ENCODE data around the gene AGO3. TPM values are rescaled to one million over a fixed set of nuclear protein-coding genes. Genes with fewer than 3 reads are reported as not detected.

AGO3 gene
- total and polyA plus RNA-seq, 4 experiments from 2014 or later, result 11.2 to 47.3 (median 29.5) TPM

DNA sequence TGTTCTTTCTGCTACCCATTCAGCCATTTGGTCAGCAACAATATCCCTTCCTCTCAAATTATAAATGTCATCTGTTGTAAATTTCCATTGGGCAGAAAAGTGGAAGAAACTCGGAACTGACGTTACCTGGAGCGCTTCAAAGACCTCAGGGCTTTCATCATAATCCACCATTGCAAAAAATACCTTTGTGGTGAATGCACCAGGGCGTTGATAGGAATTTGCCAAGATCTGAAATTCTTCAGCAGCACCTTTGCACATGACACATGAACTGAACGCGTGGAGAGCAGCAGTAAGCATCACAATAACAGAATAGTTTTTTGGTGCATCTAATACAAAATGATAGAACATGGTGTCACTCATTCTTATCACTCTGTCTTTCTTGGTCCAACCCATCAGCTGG is 149.9 kb downstream of the AGO3 start:
- Mint-ChIP-seq H3K36me3 (no peaks in the 10 kb centered on the region), H3K27me3 (peaks cover 14 to 21% of the 10 kb centered on the region in 2 donors), H3K9me3 (no peaks in the 10 kb centered on the region), H3K4me3 (no peak overlapping the region), H3K4me1 (no peaks in the 10 kb centered on the region), H3K27ac (no peak overlapping the region)
- H3K4me3 ChIP-seq (ENCODE audit: low read length in 2 of 2), result no peak overlapping the region
- no peak overlapping the region for H3K27ac ChIP-seq (ENCODE audit: low read depth, low read length)
- no peak for DNase-seq
- ChIA-PET POLR2A (ENCODE audit: partially characterized antibody) (no interaction called here), CTCF (ENCODE audit: partially characterized antibody) (no interaction called here)
- H3K27me3 ChIP-seq (ENCODE audit: insufficient read depth, low read length), result no peaks in the 10 kb centered on the region
- intact Hi-C loops (cut with micrococcal nuclease), result no loop called here
- H3K36me3 ChIP-seq (ENCODE audit: insufficient read depth, low read length), result no peaks in the 10 kb centered on the region
- H3K9me3 ChIP-seq (ENCODE audit: control insufficient read depth in 1 of 2, low read length in 2 of 2), result no peaks in the 10 kb centered on the region
- H3K4me1 ChIP-seq (ENCODE audit: insufficient read depth, low read length), result no peaks in the 10 kb centered on the region

DNA sequence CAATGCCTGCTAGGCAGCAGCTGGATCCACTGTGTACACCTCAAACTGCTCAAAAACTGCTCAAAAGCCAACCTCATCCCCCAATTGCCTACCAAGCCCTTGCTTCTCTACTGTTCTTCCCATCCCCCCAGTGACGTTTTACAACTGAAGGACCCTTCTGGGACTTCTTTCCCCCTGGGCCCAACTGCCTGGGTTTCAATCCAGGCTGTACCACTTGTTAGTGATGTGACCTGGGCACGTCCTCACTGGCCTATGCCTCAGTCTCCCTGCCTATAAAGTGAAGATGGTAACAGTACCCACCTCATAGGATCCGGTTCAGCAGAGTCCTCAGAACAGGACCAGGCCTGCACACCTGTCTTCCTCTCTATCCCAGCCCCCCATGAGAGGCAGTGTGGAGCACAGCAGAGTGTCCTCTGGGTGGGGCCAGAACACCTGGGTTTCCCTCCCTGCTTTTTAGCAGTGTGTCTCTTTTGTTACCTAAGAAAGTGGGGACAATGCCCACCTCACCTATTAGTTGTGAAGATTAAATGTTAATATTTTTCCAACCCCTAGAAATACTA is 151.1 kb downstream of the AGO3 start:
- peaks cover 14 to 27% of the 10 kb centered on the region in 2 donors for H3K27me3 Mint-ChIP-seq
- H3K4me1 Mint-ChIP-seq, result peaks cover 0 to 2% (median 0%) of the 10 kb centered on the region in 4 donors
- no peaks in the 10 kb centered on the region for H3K9me3 ChIP-seq (ENCODE audit: control insufficient read depth in 1 of 2, low read length in 2 of 2)
- CTCF ChIA-PET (ENCODE audit: partially characterized antibody), result no interaction called here
- no peak overlapping the region for H3K4me3 Mint-ChIP-seq
- H3K27ac ChIP-seq (ENCODE audit: low read depth, low read length), result no peak overlapping the region
- POLR2A ChIA-PET (ENCODE audit: partially characterized antibody), result no interaction called here
- H3K9me3 Mint-ChIP-seq, result no peaks in the 10 kb centered on the region
- no peak overlapping the region for H3K27ac Mint-ChIP-seq
- no peaks in the 10 kb centered on the region for H3K4me1 ChIP-seq (ENCODE audit: insufficient read depth, low read length)
- H3K27me3 ChIP-seq (ENCODE audit: insufficient read depth, low read length), result no peaks in the 10 kb centered on the region
- intact Hi-C loops (cut with micrococcal nuclease), result no loop called here
- no peaks in the 10 kb centered on the region for H3K36me3 Mint-ChIP-seq
- no peak for DNase-seq
- H3K36me3 ChIP-seq (ENCODE audit: insufficient read depth, low read length), result no peaks in the 10 kb centered on the region
- H3K4me3 ChIP-seq (ENCODE audit: low read length in 2 of 2), result no peak overlapping the region

DNA sequence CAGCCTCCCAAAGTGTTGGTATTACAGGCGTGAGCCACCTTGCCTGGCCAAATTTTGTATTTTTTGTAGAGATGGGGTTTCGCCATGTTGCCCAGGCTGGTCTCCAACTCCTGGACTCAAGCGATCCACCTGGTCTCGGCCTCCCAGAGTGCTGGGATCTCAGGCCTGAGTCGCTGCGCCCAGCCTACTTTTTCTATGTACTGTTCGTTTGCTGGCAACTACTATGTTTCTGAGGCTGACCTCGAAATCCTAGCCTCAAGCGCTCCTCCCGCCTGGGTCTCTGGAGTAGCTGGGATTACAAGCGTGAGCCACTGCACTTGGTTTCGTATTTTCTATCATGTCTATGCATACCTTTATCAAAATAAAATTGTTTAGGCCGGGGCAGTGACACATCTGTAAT is 152.3 kb downstream of the AGO3 start:
- no peaks in the 10 kb centered on the region for H3K9me3 ChIP-seq (ENCODE audit: control insufficient read depth in 1 of 2, low read length in 2 of 2)
- POLR2A ChIA-PET (ENCODE audit: partially characterized antibody), result no interaction called here
- intact Hi-C loops (cut with micrococcal nuclease), result no loop called here
- no peaks in the 10 kb centered on the region for H3K36me3 Mint-ChIP-seq
- H3K4me1 ChIP-seq (ENCODE audit: insufficient read depth, low read length), result peaks cover 2% of the 10 kb centered on the region
- CTCF ChIA-PET (ENCODE audit: partially characterized antibody), result no interaction called here
- no peaks in the 10 kb centered on the region for H3K36me3 ChIP-seq (ENCODE audit: insufficient read depth, low read length)
- DNase-seq, result no peak
- no peaks in the 10 kb centered on the region for H3K27me3 ChIP-seq (ENCODE audit: insufficient read depth, low read length)
- no peak overlapping the region for H3K4me3 ChIP-seq (ENCODE audit: low read length in 2 of 2)
- H3K27ac Mint-ChIP-seq, result no peak overlapping the region
- H3K27ac ChIP-seq (ENCODE audit: low read depth, low read length), result no peak overlapping the region
- H3K4me3 Mint-ChIP-seq, result no peak overlapping the region
- no peaks in the 10 kb centered on the region for H3K9me3 Mint-ChIP-seq
- peaks cover 14 to 27% of the 10 kb centered on the region in 2 donors for H3K27me3 Mint-ChIP-seq
- peaks cover 0 to 4% (median under 1%) of the 10 kb centered on the region in 4 donors for H3K4me1 Mint-ChIP-seq

DNA sequence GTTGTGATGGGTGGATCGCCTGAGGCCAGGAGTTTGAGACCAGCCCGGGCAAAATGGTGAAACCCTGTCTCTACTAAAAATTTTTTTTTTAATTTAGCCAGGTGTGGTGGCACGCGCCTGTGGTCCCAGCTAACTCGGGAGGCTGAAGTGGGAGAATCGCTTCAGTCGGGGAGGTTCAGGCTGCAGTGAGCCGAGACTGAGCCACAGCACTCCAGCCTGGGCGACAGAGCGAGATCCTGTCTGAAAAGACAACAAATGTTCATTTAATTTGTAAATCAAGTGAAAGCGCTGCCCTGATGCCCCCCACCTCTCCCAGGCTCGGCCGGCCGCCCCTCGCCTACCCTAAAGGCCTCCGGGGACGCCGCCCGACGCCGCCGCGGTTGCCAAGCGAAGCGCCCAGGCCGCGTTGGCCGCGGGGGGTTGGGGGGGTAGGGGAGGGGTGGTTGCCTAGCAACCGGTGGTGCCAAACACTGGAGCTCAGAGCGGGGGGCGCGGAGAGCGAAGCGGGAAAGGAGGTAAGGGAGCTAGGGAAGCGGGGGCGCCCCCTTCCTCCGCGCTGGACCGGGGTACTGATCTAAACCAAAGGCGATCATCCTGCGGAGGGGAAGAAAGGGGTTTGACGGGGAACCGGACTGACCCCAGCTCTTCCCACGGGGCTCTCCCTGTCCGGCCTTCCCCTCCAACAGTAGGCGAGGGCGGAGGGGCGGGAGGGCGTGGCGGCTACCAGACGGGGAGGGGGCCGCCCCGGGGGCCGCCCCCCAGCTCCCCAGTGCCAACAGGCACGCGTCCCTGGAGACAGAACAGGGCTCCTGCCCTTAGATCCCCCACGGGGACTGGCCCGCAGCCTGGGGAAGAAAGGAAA is 153.0 kb downstream of the AGO3 start, which contains the start of gene TEKT2:
TSS of gene TEKT2 (plus strand) at position 460 of the 862 bp plus-strand sequence. CDS start 828 bp downstream, outside the sequence.
- H3K4me1 Mint-ChIP-seq, result peaks cover 0 to 4% (median under 1%) of the 10 kb centered on the region in 4 donors
- H3K27ac ChIP-seq (ENCODE audit: low read depth, low read length), result no peak within 1 kb of the TSS
- H3K27me3 ChIP-seq (ENCODE audit: insufficient read depth, low read length), result no peaks in the 10 kb centered on the region
- no peak within 1 kb of the TSS for H3K4me3 ChIP-seq (ENCODE audit: low read length in 2 of 2)
- H3K36me3 Mint-ChIP-seq, result no peaks in the 10 kb centered on the region
- DNase-seq, result no peak
- POLR2A ChIA-PET (ENCODE audit: partially characterized antibody), result no interaction called here
- H3K4me1 ChIP-seq (ENCODE audit: insufficient read depth, low read length), result peaks cover 6% of the 10 kb centered on the region
- no peaks in the 10 kb centered on the region for H3K9me3 ChIP-seq (ENCODE audit: control insufficient read depth in 1 of 2, low read length in 2 of 2)
- intact Hi-C loops (cut with micrococcal nuclease), result no loop called here
- no peaks in the 10 kb centered on the region for H3K36me3 ChIP-seq (ENCODE audit: insufficient read depth, low read length)
- H3K4me3 Mint-ChIP-seq, result peak within 1 kb of the TSS in 1 of 8 donors; percentile 31
- no peaks in the 10 kb centered on the region for H3K9me3 Mint-ChIP-seq
- CTCF ChIA-PET (ENCODE audit: partially characterized antibody), result no interaction called here
- peak within 1 kb of the TSS in 2 of 7 donors; percentile 15 to 40 for H3K27ac Mint-ChIP-seq
- H3K27me3 Mint-ChIP-seq, result peaks cover 14 to 27% of the 10 kb centered on the region in 2 donors

DNA sequence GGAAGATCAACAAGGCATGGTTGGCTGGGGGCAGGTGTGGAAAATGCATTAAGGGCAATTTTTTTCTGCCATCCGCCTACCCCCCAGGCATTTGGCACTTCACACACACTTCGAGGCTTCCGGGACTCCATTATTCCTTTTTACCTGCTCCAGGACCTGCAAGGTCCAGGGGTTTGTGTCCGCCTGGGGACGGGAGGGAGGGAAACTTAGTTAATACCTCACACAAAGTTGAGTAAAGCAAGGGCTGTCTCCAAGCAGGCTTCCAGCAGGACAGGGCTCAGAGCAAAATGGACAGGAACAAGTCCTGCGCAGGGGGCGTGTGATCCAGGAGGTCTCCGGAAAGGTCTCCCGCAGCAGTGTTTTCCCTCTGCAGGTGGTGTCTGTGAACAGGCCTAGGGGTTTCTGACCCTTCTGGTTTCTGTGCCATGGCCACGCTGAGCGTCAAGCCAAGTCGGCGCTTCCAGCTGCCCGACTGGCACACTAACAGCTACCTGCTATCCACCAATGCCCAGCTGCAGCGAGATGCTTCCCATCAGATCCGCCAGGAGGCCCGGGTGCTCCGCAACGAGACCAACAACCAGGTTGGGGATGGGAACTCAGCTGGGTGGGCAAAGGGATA is 153.7 kb downstream of the AGO3 start:
- Histone ChIP-seq H3K27me3 (ENCODE audit: insufficient read depth, low read length) (no peaks in the 10 kb centered on the region), H3K36me3 (ENCODE audit: insufficient read depth, low read length) (no peaks in the 10 kb centered on the region), H3K9me3 (ENCODE audit: control insufficient read depth in 1 of 2, low read length in 2 of 2) (no peaks in the 10 kb centered on the region), H3K4me3 (ENCODE audit: low read length in 2 of 2) (no peak overlapping the region), H3K4me1 (ENCODE audit: insufficient read depth, low read length) (peaks cover 9% of the 10 kb centered on the region), H3K27ac (ENCODE audit: low read depth, low read length) (no peak overlapping the region)
- Mint-ChIP-seq H3K4me1 (peaks cover 5 to 11% (median 6%) of the 10 kb centered on the region in 4 donors), H3K36me3 (peaks cover 0 to 4% of the 10 kb centered on the region in 2 donors), H3K27me3 (peaks cover 12 to 24% of the 10 kb centered on the region in 2 donors), H3K4me3 (peak overlapping the region in 1 of 8 donors; percentile 31), H3K9me3 (no peaks in the 10 kb centered on the region), H3K27ac (peak overlapping the region in 2 of 7 donors; percentile 15 to 40)
- POLR2A ChIA-PET (ENCODE audit: partially characterized antibody), result no interaction called here
- DNase-seq, result no peak
- intact Hi-C loops (cut with micrococcal nuclease), result loop anchor here (5.0 kb wide), 1 partner anchor 303 kb away; the partner anchor contains the start of gene STK40
- CTCF ChIA-PET (ENCODE audit: partially characterized antibody), result no interaction called here

DNA sequence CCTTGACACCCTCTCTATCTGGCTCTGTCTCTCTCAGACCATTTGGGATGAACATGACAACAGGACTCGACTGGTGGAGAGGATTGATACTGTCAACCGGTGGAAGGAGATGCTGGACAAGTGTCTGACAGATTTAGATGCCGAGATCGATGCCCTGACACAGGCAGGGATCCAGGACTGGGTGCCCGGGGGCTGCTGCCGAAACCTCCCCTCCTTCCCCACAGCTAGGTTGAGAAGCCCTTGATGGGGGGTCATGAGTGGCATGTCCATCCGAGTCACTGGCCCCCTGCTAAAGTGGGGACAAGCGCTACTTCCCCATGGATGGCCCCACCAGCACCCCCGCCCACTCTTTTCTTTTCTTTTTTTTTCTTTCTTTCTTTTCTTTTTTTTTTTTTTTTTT is 154.2 kb downstream of the AGO3 start:
- Histone ChIP-seq H3K36me3 (ENCODE audit: insufficient read depth, low read length) (no peaks in the 10 kb centered on the region), H3K27me3 (ENCODE audit: insufficient read depth, low read length) (no peaks in the 10 kb centered on the region), H3K4me1 (ENCODE audit: insufficient read depth, low read length) (peaks cover 14% of the 10 kb centered on the region), H3K27ac (ENCODE audit: low read depth, low read length) (no peak overlapping the region), H3K4me3 (ENCODE audit: low read length in 2 of 2) (no peak overlapping the region), H3K9me3 (ENCODE audit: control insufficient read depth in 1 of 2, low read length in 2 of 2) (no peaks in the 10 kb centered on the region)
- Mint-ChIP-seq H3K27ac (peak overlapping the region in 1 of 7 donors; percentile 40), H3K4me3 (no peak overlapping the region), H3K27me3 (peaks cover 12 to 23% of the 10 kb centered on the region in 2 donors), H3K4me1 (peaks cover 9 to 16% (median 11%) of the 10 kb centered on the region in 4 donors), H3K9me3 (no peaks in the 10 kb centered on the region), H3K36me3 (peaks cover 0 to 6% of the 10 kb centered on the region in 2 donors)
- CTCF ChIA-PET (ENCODE audit: partially characterized antibody), result no interaction called here
- POLR2A ChIA-PET (ENCODE audit: partially characterized antibody), result no interaction called here
- no peak for DNase-seq
- intact Hi-C loops (cut with micrococcal nuclease), result loop anchor here (5.0 kb wide), 1 partner anchor 302 kb away; the partner anchor contains the start of gene STK40
